Testis (tissue), 3 donors: ENCODE results near the gene GOT1. TPM values are rescaled to one million over a fixed set of nuclear protein-coding genes. Genes with fewer than 3 reads are reported as not detected.

Source experiments
- DNase-seq: peaks from one replicate; pipeline ENCODE4 v3.0.0-alpha.2; 2019
- H3K27ac ChIP-seq, 2 donors: fragments of 200-600 bp; sonication (generic); one replicate each; pipeline ENCODE4 v1.5.1; 2019
- H3K27me3 ChIP-seq: fragments of 200-600 bp; sonication (generic); one replicate; pipeline ENCODE4 v1.5.1; 2019
- H3K36me3 ChIP-seq: fragments of 200-600 bp; sonication (generic); one replicate; pipeline ENCODE4 v1.5.1; 2017; ENCODE audit warnings: low read depth; ENCODE audit errors: missing control alignments
- H3K4me1 ChIP-seq: fragments of 200-600 bp; sonication (generic); one replicate; pipeline ENCODE4 v1.5.1; 2019
- H3K4me3 ChIP-seq, 2 donors: fragments of 200-600 bp; sonication (generic); one replicate each; pipeline ENCODE4 v1.5.1; 2017 to 2019
- H3K9me3 ChIP-seq: fragments of 200-600 bp; sonication (generic); one replicate; pipeline ENCODE4 v1.5.1; 2017
- CTCF ChIP-seq, 3 experiments: fragments of 450-650 bp in 2 of 3; fragments of 200-600 bp in 1 of 3; sonication (generic) in 1 of 3; IDR thresholded peaks; one replicate each; pipeline ENCODE4 v1.5.1; 2016 to 2019; ENCODE audit warnings: antibody characterized with exemption in 3 of 3, mild to moderate bottlenecking in 2 of 3, moderate library complexity in 1 of 3
- POLR2A ChIP-seq: fragments of 450-650 bp; IDR thresholded peaks from one replicate; pipeline ENCODE4 v1.6.1; 2017; ENCODE audit warnings: antibody characterized with exemption, mild to moderate bottlenecking, moderate library complexity
- WGBS, 2 donors: methylation state at CpG; one replicate each; pipeline ENCODE4 v1.1.5; 2018; 5-methylcytosine and 5-hydroxymethylcytosine counted together
- intact Hi-C: fragments of 100-400 bp; cut with DNase I; formaldehyde crosslinking; loops from one replicate; pipeline ENCODE4 v1.15.1; 2023; ENCODE audit warnings: low total_unique reads
- polyA plus RNA-seq: library from polyadenylated mRNA; stranded (reverse); fragments of 350-450 nt; fragmentation: Illumina TruSeq; extraction: RNeasy Lipid Tissue Mini Kit (QIAGEN cat#74804); gene quantifications from one replicate; pipeline ENCODE4 v1.2.3, GENCODE V29; 2014; ENCODE audit warnings: low read depth, low replicate concordance; ENCODE audit not compliant: insufficient read depth
- total RNA-seq, 2 donors: library from RNA; depleted of rRNA; stranded (reverse); fragments of >200 nt; gene quantifications; one replicate each; pipeline ENCODE4 v1.2.3, GENCODE V29; 2016

GOT1 gene
- total and polyA plus RNA-seq, 3 donors from 2014 or later = 34.3 to 121 (median 38.3) TPM

- WGBS, 2 donors = 93 to 100% methylated on average over 2 of the region's 2 CpGs
- no peak overlapping the region for H3K4me3 ChIP-seq
- H3K36me3 ChIP-seq = no peaks in the 10 kb centered on the region
- H3K4me1 ChIP-seq = no peaks in the 10 kb centered on the region
- no peaks in the 10 kb centered on the region for H3K9me3 ChIP-seq
- intact Hi-C loops = no loop called here
- no peak overlapping the region for H3K27ac ChIP-seq
- TF ChIP-seq CTCF (IDR thresholded peaks at IDR 0.05) (no peak), POLR2A (no peak)
- no peak for DNase-seq
- no peaks in the 10 kb centered on the region for H3K27me3 ChIP-seq
Measured at GRCh38 chr10:99461230-99461629, 30.8 kb upstream of the GOT1 start.

GRCh38 chr10:99460070-99460469 is 29.6 kb upstream of the GOT1 start:
- Histone ChIP-seq H3K4me1 (no peaks in the 10 kb centered on the region), H3K27ac (no peak overlapping the region), H3K36me3 (no peaks in the 10 kb centered on the region), H3K4me3 (no peak overlapping the region), H3K9me3 (no peaks in the 10 kb centered on the region), H3K27me3 (no peaks in the 10 kb centered on the region)
- no peak for DNase-seq
- intact Hi-C loops = no loop called here
- TF ChIP-seq CTCF (IDR thresholded peaks at IDR 0.05) (no peak), POLR2A (no peak)
- WGBS, 2 donors = 84 to 85% methylated on average over 5 of the region's 5 CpGs

GRCh38 chr10:99459217-99459616 is 28.8 kb upstream of the GOT1 start:
- 76 to 82% methylated on average over 2 of the region's 2 CpGs for WGBS, 2 donors
- no peak for DNase-seq
- no peaks in the 10 kb centered on the region for H3K36me3 ChIP-seq

GRCh38 chr10:99457813-99458212 is 27.4 kb upstream of the GOT1 start:
- no peaks in the 10 kb centered on the region for H3K4me1 ChIP-seq
- H3K27me3 ChIP-seq = no peaks in the 10 kb centered on the region
- no peak overlapping the region for H3K4me3 ChIP-seq
- no peak for TF ChIP-seq POLR2A
- no peak for TF ChIP-seq CTCF (IDR thresholded peaks at IDR 0.05)
- WGBS, 2 donors = 27 to 43% methylated on average over 2 of the region's 2 CpGs
- H3K36me3 ChIP-seq = no peaks in the 10 kb centered on the region
- H3K27ac ChIP-seq = no peak overlapping the region
- DNase-seq = no peak
- no peaks in the 10 kb centered on the region for H3K9me3 ChIP-seq
- intact Hi-C loops = no loop called here

More at GRCh38 chr10:99459217-99459616, 28.8 kb upstream of the GOT1 start:
- intact Hi-C loops = no loop called here
- no peak overlapping the region for H3K4me3 ChIP-seq
- no peak for TF ChIP-seq CTCF (IDR thresholded peaks at IDR 0.05)
- TF ChIP-seq POLR2A = no peak
- no peak overlapping the region for H3K27ac ChIP-seq
- no peaks in the 10 kb centered on the region for H3K4me1 ChIP-seq
- H3K9me3 ChIP-seq = no peaks in the 10 kb centered on the region
- H3K27me3 ChIP-seq = no peaks in the 10 kb centered on the region

- H3K27me3 ChIP-seq = no peaks in the 10 kb centered on the region
- no peak for DNase-seq
- 91 to 93% methylated on average over 2 of the region's 2 CpGs for WGBS, 2 donors
- no peak overlapping the region for H3K27ac ChIP-seq
- no peaks in the 10 kb centered on the region for H3K9me3 ChIP-seq
- no peaks in the 10 kb centered on the region for H3K36me3 ChIP-seq
- TF ChIP-seq CTCF (IDR thresholded peaks at IDR 0.05) = no peak
- TF ChIP-seq POLR2A = no peak
- intact Hi-C loops = no loop called here
- H3K4me1 ChIP-seq = no peaks in the 10 kb centered on the region
- H3K4me3 ChIP-seq = no peak overlapping the region
Measured at GRCh38 chr10:99456931-99457288, 26.5 kb upstream of the GOT1 start.
